Measurements from ENCODE around the gene SLC1A7.

SLC1A7 gene

GRCh38 chr1:53117836-53118235 lies 24.6 kb downstream of the SLC1A7 start:
- DNase-seq (ENCODE audit: insufficient read length, low spot score) = no peak
- no peak for FAIRE-seq

GRCh38 chr1:53116933-53117600 lies 25.4 kb downstream of the SLC1A7 start:
- no peak for DNase-seq (ENCODE audit: insufficient read length, low spot score)
- no peak for FAIRE-seq

- no peak for DNase-seq (ENCODE audit: insufficient read length, low spot score)
- no peak for FAIRE-seq
These were observed 26.1 kb downstream of the SLC1A7 start for GRCh38 chr1:53116307-53116810.

GRCh38 chr1:53115403-53116306 lies 26.8 kb downstream of the SLC1A7 start:
- no peak for FAIRE-seq
- DNase-seq (ENCODE audit: insufficient read length, low spot score) = no peak

GRCh38 chr1:53114581-53115400 lies 27.6 kb downstream of the SLC1A7 start:
- no peak for DNase-seq (ENCODE audit: insufficient read length, low spot score)
- no peak for FAIRE-seq

GRCh38 chr1:53114090-53114489 lies 28.3 kb downstream of the SLC1A7 start:
- no peak for FAIRE-seq
- DNase-seq (ENCODE audit: insufficient read length, low spot score) = no peak

- FAIRE-seq (no peak), DNase-seq (ENCODE audit: insufficient read length, low spot score) (no peak)
These were observed 29.6 kb downstream of the SLC1A7 start for GRCh38 chr1:53112861-53113260.

- FAIRE-seq (no peak), DNase-seq (ENCODE audit: insufficient read length, low spot score) (no peak)
These were observed 30.1 kb downstream of the SLC1A7 start for GRCh38 chr1:53112271-53112774.

- FAIRE-seq (no peak), DNase-seq (ENCODE audit: insufficient read length, low spot score) (no peak)
These were observed 30.7 kb downstream of the SLC1A7 start for GRCh38 chr1:53111693-53112092.

- no peak for DNase-seq (ENCODE audit: insufficient read length, low spot score)
- FAIRE-seq = no peak
These were observed 31.3 kb downstream of the SLC1A7 start for GRCh38 chr1:53111073-53111556.

- FAIRE-seq (no peak), DNase-seq (ENCODE audit: insufficient read length, low spot score) (no peak)
These were observed 31.9 kb downstream of the SLC1A7 start for GRCh38 chr1:53110370-53111072.

GRCh38 chr1:53108646-53109580 lies 33.5 kb downstream of the SLC1A7 start:
- no peak for DNase-seq (ENCODE audit: insufficient read length, low spot score)
- no peak for FAIRE-seq

GRCh38 chr1:53107570-53108322 lies 34.7 kb downstream of the SLC1A7 start:
- DNase-seq (ENCODE audit: insufficient read length, low spot score) (no peak), FAIRE-seq (no peak)

- DNase-seq (ENCODE audit: insufficient read length, low spot score) (no peak), FAIRE-seq (no peak)
These were observed 35.3 kb downstream of the SLC1A7 start for GRCh38 chr1:53107090-53107489.

GRCh38 chr1:53104289-53104913 lies 38.0 kb downstream of the SLC1A7 start:
- DNase-seq (ENCODE audit: insufficient read length, low spot score) (no peak), FAIRE-seq (no peak)

- no peak for FAIRE-seq
These were observed 47.9 kb downstream of the SLC1A7 start for GRCh38 chr1:53094533-53094919.

GRCh38 chr1:53093778-53094532 lies 48.5 kb downstream of the SLC1A7 start:
- FAIRE-seq (no peak), DNase-seq (ENCODE audit: insufficient read length, low spot score) (no peak)

More at GRCh38 chr1:53094533-53094919, 47.9 kb downstream of the SLC1A7 start:
- DNase-seq (ENCODE audit: insufficient read length, low spot score) = no peak
